Embryonic facial prominence (tissue), 1 donor: ENCODE data around the gene AP1G2.
A peak's percentile ranks its signal among the peaks of the same experiment; 100 is the strongest.
"Not testable (repeated sequence)": the region's sequence is repeated elsewhere in the genome, so short reads cannot be mapped to it uniquely, and the experiment has no call there.

Experiments
- DNase-seq: peaks from one replicate; pipeline ENCODE4 v3.0.0-alpha.2; 2016; ENCODE audit errors: extremely low spot score

Gene AP1G2

GRCh38 chr14:23567186-23568020 lies at the start of gene AP1G2:
AP1G2 (minus strand) TSS chr14:23567791; CDS start chr14:23567314, 477 bp downstream.
- peak; percentile 68 for DNase-seq

- no peak for DNase-seq
Measured at GRCh38 chr14:23615856-23616255, 48.3 kb upstream of the AP1G2 start.

- DNase-seq, result no peak
Measured at GRCh38 chr14:23614395-23614828, 46.8 kb upstream of the AP1G2 start.

- DNase-seq, result no peak
Measured at GRCh38 chr14:23613242-23614070, 45.9 kb upstream of the AP1G2 start.

GRCh38 chr14:23612802-23613201 lies 45.2 kb upstream of the AP1G2 start:
- no peak for DNase-seq

GRCh38 chr14:23612354-23612732 lies 44.8 kb upstream of the AP1G2 start:
- no peak for DNase-seq

GRCh38 chr14:23610815-23611289 lies 43.3 kb upstream of the AP1G2 start:
- no peak for DNase-seq

- DNase-seq, result no peak
Measured at GRCh38 chr14:23610090-23610814, 42.7 kb upstream of the AP1G2 start.

GRCh38 chr14:23609411-23610089 lies 42.0 kb upstream of the AP1G2 start:
- DNase-seq, result not testable (repeated sequence)

GRCh38 chr14:23609001-23609400 lies 41.4 kb upstream of the AP1G2 start:
- DNase-seq, result no peak

GRCh38 chr14:23608454-23608853 lies 40.9 kb upstream of the AP1G2 start:
- no peak for DNase-seq

- no peak for DNase-seq
Measured at GRCh38 chr14:23605931-23606585, 38.5 kb upstream of the AP1G2 start.

- DNase-seq, result no peak
Measured at GRCh38 chr14:23604675-23605170, 37.1 kb upstream of the AP1G2 start.

- no peak for DNase-seq
Measured at GRCh38 chr14:23604148-23604547, 36.6 kb upstream of the AP1G2 start.

GRCh38 chr14:23603103-23603502 lies 35.5 kb upstream of the AP1G2 start:
- no peak for DNase-seq

GRCh38 chr14:23602181-23603095 lies 34.8 kb upstream of the AP1G2 start:
- DNase-seq, result no peak

GRCh38 chr14:23601845-23602180 lies 34.2 kb upstream of the AP1G2 start:
- DNase-seq, result no peak

GRCh38 chr14:23601424-23601823 lies 33.8 kb upstream of the AP1G2 start:
- DNase-seq, result no peak

- no peak for DNase-seq
Measured at GRCh38 chr14:23600806-23601205, 33.2 kb upstream of the AP1G2 start.

GRCh38 chr14:23600322-23600707 lies 32.7 kb upstream of the AP1G2 start:
- DNase-seq, result no peak
